Activated CD8-positive, alpha-beta memory T cell treated with anti-CD3 and anti-CD28 coated beads for 36 hours (primary cell): ENCODE measurements around the gene ESRRA. TPM values are rescaled to one million over a fixed set of nuclear protein-coding genes. Genes with fewer than 3 reads are reported as not detected.

Experiments
- CTCF ChIA-PET: fragments of 350-600 bp; sonication (Branson Sonifier 250); formaldehyde crosslinking; loops from one replicate; lab custom pipeline; 2021; ENCODE audit warnings: antibody characterized with exemption; lab: Charles Lee
- POLR2A ChIA-PET: fragments of 350-600 bp; sonication (Branson Sonifier 250); formaldehyde crosslinking; loops from one replicate; lab custom pipeline; 2021; ENCODE audit warnings: antibody characterized with exemption; lab: Charles Lee
- total RNA-seq, 2 experiments: library from RNA; stranded (reverse); gene quantifications; one replicate each; pipeline ENCODE4 v1.2.3, GENCODE V29; 2021

ESRRA gene
- total RNA-seq, 2 experiments from 2014 or later = 58.1 to 58.3 TPM

DNA sequence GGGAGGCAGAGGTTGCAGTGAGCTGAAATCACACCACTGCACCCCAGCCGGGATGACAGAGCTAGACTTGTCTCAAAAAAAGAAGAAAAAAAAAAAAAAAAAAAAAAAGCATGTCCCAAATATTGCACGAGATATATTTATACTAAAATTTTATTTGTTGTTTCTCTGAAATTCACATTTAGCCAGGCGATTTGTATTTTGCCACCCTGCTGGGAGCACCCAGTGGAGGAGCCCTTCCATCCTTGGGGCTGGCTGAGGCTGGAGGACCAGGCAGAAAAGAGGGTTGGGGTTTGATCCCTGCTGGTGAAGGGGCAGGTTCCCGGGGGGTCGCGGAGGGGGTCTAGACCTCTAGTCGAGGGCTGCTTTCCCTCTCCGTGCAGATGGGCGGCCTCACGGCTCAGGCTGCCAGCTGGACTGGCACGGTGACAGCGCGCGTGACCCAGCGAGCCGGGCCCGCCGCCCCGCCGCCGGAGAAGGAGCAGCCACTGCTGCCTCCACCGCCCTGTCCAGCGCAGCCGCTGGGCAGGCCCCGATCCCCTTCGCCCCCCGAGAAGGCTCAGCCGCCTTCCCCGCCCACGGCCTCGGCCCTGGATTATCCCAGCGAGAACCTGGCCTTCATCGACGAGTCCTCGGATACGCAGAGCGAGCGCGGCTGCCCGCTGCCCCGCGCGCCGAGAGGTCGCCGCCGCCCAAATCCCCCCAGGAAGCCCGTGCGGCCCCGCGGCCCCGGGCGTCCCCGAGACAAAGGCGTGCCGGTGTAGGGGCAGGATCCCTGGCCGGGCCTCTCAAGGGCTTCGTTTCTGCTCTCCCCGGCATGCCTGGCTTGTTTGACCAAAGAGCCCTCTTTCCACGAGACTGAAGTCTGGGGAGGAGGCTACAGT lies 6.1 kb upstream of the ESRRA start:
- CTCF ChIA-PET = interaction anchor here (0.6 kb wide), 1 partner anchor 31 kb away, joined by 3 read pairs; no protein-coding TSS in a partner anchor
- POLR2A ChIA-PET = no interaction called here

- ChIA-PET POLR2A (interaction anchor here (1.2 kb wide), 1 partner anchor 15 kb away, joined by 4 read pairs; the partner anchor contains the start of gene BAD), CTCF (interaction anchor here (0.8 to 6.3 kb wide), 20 partner anchors 10 to 300 kb away, joined by 3 to 61 read pairs (median 5); partner anchors contain the start of genes BAD, GPR137, PLCB3 and PPP1R14B)
These were observed 5.3 kb upstream of the ESRRA start, which contains the start of gene CATSPERZ for GRCh38 chr11:64299847-64300648. Gene CATSPERZ, plus strand, starts transcription at chr11:64300358. Its CDS starts 53 bp downstream, at chr11:64300411.

- POLR2A ChIA-PET = interaction anchor here (0.5 to 2.3 kb wide), 9 partner anchors 14 to 96 kb away, joined by 3 to 16 read pairs (median 4); partner anchors contain the start of genes CCDC88B, FERMT3, FKBP2 and GPR137
- CTCF ChIA-PET = interaction anchor here (0.5 to 6.3 kb wide), 23 partner anchors 8 to 142 kb away, joined by 3 to 61 read pairs (median 5); partner anchors contain the start of genes BAD, CCDC88B, DNAJC4 and FERMT3
These were observed 2.0 kb upstream of the ESRRA start for GRCh38 chr11:64303109-64304031.

GRCh38 chr11:64304032-64304315 lies 1.4 kb upstream of the ESRRA start:
- CTCF ChIA-PET = interaction anchor here (0.7 to 6.3 kb wide), 21 partner anchors 12 to 142 kb away, joined by 3 to 61 read pairs (median 5); partner anchors contain the start of genes BAD, CCDC88B, DNAJC4 and FERMT3
- POLR2A ChIA-PET = interaction anchor here (0.7 to 2.3 kb wide), 10 partner anchors 13 to 119 kb away, joined by 3 to 16 read pairs (median 4); partner anchors contain the start of genes BAD, FERMT3, GPR137 and PPP1R14B

DNA sequence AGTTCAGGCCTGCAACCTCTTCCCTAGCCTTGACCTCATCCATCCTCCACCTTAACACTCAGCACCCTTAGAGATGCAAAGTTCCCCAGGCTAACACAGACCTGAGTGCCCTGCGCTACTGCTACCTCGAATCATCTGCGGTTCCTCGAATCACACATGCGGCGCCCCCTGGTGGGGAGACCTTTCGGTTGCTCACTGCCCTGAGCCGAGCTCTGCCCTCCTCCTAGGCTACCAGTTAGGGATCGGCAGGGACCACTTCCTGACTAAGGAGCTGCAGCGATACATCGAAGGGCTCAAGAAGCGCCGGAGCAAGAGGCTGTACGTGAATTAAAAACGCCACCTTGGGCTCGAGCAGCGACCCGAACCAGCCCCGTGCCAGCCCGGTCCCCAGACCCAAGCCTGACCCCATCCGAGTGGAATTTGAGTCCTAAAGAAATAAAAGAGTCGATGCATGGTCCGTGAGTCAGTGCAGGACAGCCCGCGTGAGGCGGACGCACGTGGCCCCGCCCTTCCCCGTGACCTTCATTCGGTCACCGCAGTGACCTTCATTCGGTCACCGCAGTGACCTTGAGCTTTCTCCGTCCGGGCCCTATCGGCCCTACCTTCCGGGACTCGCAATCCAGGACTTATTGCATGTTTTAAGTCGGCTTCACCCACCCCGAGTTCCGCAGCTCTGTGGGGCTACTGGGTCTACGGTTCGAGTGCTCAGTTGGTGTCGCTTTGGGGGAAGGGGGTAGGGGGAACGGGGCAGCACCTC lies 830 bp upstream of the ESRRA start:
- CTCF ChIA-PET = interaction anchor here (0.6 to 6.3 kb wide), 26 partner anchors 13 to 143 kb away, joined by 3 to 61 read pairs (median 4); partner anchors contain the start of genes BAD, CCDC88B, DNAJC4 and FERMT3
- POLR2A ChIA-PET = interaction anchor here (0.6 to 2.3 kb wide), 14 partner anchors 13 to 120 kb away, joined by 3 to 16 read pairs (median 4); partner anchors contain the start of genes BAD, FERMT3, GPR137 and PPP1R14B

GRCh38 chr11:64305691-64306562 lies 603 bp downstream of the ESRRA start:
- ChIA-PET CTCF (interaction anchor here (6.3 kb wide), 1 partner anchor 56 kb away, joined by 61 read pairs; the partner anchor contains the start of gene PLCB3), POLR2A (interaction anchor here (1.6 kb wide), 1 partner anchor 26 kb away, joined by 6 read pairs; no protein-coding TSS in a partner anchor)

GRCh38 chr11:64306563-64306875 lies 1.2 kb downstream of the ESRRA start:
- ChIA-PET CTCF (no interaction called here), POLR2A (no interaction called here)

GRCh38 chr11:64306876-64307622 lies 1.7 kb downstream of the ESRRA start:
- ChIA-PET CTCF (interaction anchor here (1.2 kb wide), 2 partner anchors 9 to 25 kb away, joined by 4 to 5 read pairs; no protein-coding TSS in a partner anchor), POLR2A (no interaction called here)

- ChIA-PET POLR2A (interaction anchor here (0.7 kb wide), 1 partner anchor 9 kb away, joined by 4 read pairs; no protein-coding TSS in a partner anchor), CTCF (interaction anchor here (1.2 kb wide), 2 partner anchors 8 to 24 kb away, joined by 4 to 5 read pairs; no protein-coding TSS in a partner anchor)
These were observed 2.5 kb downstream of the ESRRA start for GRCh38 chr11:64307795-64308194.

GRCh38 chr11:64312947-64313346 lies 7.6 kb downstream of the ESRRA start:
- POLR2A ChIA-PET = no interaction called here
- CTCF ChIA-PET = interaction anchor here (1.1 to 1.3 kb wide), 3 partner anchors 16 to 20 kb away, joined by 3 read pairs; no protein-coding TSS in a partner anchor

- POLR2A ChIA-PET = no interaction called here
- CTCF ChIA-PET = interaction anchor here (1.1 to 1.3 kb wide), 3 partner anchors 16 to 19 kb away, joined by 3 read pairs; no protein-coding TSS in a partner anchor
These were observed 8.3 kb downstream of the ESRRA start for GRCh38 chr11:64313491-64314145.

DNA sequence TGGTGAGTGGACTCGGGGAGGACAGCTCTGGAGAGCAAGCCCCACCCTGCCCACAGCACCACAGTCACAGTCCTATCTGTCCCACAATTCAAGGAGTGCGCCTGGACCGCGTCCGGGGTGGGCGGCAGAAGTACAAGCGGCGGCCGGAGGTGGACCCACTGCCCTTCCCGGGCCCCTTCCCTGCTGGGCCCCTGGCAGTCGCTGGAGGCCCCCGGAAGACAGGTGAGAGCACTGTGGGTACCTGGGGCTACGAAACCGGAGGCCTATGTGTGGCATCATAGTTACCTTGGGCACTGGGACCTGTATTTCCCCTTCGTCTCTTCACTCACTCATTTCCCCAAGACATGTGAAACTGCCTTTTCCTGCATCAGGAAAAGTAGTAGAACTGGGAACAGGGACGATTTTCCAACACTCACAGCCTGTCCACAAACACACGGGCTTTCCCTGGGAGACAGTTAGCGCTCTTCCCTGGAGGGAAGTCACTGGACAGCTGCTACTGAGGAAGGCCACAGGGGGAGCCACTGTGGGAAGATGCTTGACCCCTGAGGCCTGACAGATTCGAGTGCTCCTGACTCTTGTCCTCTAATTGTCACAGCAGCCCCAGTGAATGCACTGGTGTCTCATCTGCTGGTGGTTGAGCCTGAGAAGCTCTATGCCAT lies 9.0 kb downstream of the ESRRA start:
- ChIA-PET POLR2A (no interaction called here), CTCF (no interaction called here)

DNA sequence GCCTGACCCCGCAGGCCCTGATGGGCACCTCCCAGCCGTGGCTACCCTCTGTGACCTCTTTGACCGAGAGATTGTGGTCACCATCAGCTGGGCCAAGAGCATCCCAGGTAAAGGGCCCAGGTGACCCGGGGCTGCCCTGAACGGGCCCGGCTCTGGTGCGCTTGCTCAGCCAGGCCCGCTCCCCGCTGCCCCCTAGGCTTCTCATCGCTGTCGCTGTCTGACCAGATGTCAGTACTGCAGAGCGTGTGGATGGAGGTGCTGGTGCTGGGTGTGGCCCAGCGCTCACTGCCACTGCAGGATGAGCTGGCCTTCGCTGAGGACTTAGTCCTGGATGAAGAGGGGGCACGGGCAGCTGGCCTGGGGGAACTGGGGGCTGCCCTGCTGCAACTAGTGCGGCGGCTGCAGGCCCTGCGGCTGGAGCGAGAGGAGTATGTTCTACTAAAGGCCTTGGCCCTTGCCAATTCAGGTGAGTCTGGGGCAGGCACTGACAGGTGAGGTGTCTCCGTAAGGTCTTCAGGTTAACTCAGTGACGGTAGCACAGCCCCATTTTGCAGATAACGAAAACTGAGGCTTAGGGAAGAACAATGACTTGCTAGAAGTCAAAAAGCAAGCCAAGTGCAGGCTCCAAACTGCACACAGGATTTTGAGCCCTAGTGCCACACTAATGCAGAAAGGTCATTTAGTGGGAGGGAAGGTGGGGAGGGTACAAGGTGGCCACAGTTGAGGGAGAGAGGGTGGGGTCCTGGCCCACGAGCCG lies 9.7 kb downstream of the ESRRA start:
- ChIA-PET POLR2A (no interaction called here), CTCF (interaction anchor here (0.9 kb wide), 1 partner anchor 27 kb away, joined by 3 read pairs; no protein-coding TSS in a partner anchor)
